IMR-90 (cell line): ENCODE measurements around the gene ELMOD3. TPM values are rescaled to one million over a fixed set of nuclear protein-coding genes. Genes with fewer than 3 reads are reported as not detected.
A peak's percentile ranks its signal among the peaks of the same experiment; 100 is the strongest.

Experiments
- ATAC-seq: fragments of 200-7000 bp; cut with Tn5 transposase; 2 replicates; pipeline ENCODE4 v1.9.1; 2020; ENCODE audit warnings: low read depth, mild to moderate bottlenecking, moderate library complexity
- BruUV-seq: library from RNA; stranded (reverse); fragments of 400-500 nt; replicated peaks from 2 replicates; lab custom pipeline; 2021; lab: Mats Ljungman, UMichigan
- CTCF ChIA-PET: fragments of 300-600 bp; formaldehyde crosslinking; extraction: SDS; loops from one replicate; lab custom pipeline; 2021; ENCODE audit warnings: antibody characterized with exemption; lab: Yijun Ruan, JAX
- POLR2A ChIA-PET: fragments of 300-600 bp; sonication (Branson Sonifier 250); formaldehyde crosslinking; loops from one replicate; lab custom pipeline; 2022; ENCODE audit warnings: antibody characterized with exemption; ENCODE audit not compliant: unreplicated experiment; lab: Charles Lee
- DNase-seq: peaks from one replicate; pipeline ENCODE4 v3.0.0; 2013
- H2AFZ ChIP-seq: replicated peaks from 2 replicates; pipeline ENCODE3; 2013; ENCODE audit warnings: low read length, mild to moderate bottlenecking; ENCODE audit not compliant: poor library complexity
- H2AK5ac ChIP-seq: 2 replicates; pipeline ENCODE4 v1.6.1; 2013; ENCODE audit warnings: low read depth, low read length, inconsistent platforms
- H2AK9ac ChIP-seq: replicated peaks from 2 replicates; pipeline ENCODE3; 2013; ENCODE audit warnings: mild to moderate bottlenecking, low read depth, low read length, moderate library complexity; ENCODE audit not compliant: poor library complexity
- H2BK120ac ChIP-seq: 2 replicates; pipeline ENCODE4 v1.6.1; 2013; ENCODE audit warnings: low read depth, low read length, inconsistent platforms
- H2BK15ac ChIP-seq: 3 replicates; pipeline ENCODE4 v1.6.1; 2013; ENCODE audit warnings: low read depth, low read length, inconsistent platforms
- H2BK20ac ChIP-seq: 2 replicates; pipeline ENCODE4 v1.6.1; 2013; ENCODE audit warnings: low read depth, mild to moderate bottlenecking, inconsistent platforms, low read length, moderate library complexity
- H2BK5ac ChIP-seq: 2 replicates; pipeline ENCODE4 v1.6.1; 2013; ENCODE audit warnings: mild to moderate bottlenecking, low read depth, low read length, inconsistent platforms; ENCODE audit not compliant: poor library complexity, severe bottlenecking
- H3K14ac ChIP-seq: replicated peaks from 2 replicates; pipeline ENCODE4 v1.6.1; 2013; ENCODE audit warnings: low read depth, low read length, inconsistent platforms
- H3K18ac ChIP-seq: 2 replicates; pipeline ENCODE4 v1.6.1; 2013; ENCODE audit warnings: low read depth, low read length, control low read depth
- H3K23ac ChIP-seq: 2 replicates; pipeline ENCODE4 v1.6.1; 2013; ENCODE audit warnings: low read depth, low read length, inconsistent platforms
- H3K27ac ChIP-seq: 2 replicates; pipeline ENCODE4 v1.5.1; 2013; ENCODE audit warnings: mild to moderate bottlenecking, control low read depth, low read length; ENCODE audit not compliant: insufficient read depth
- H3K27me3 ChIP-seq: 2 replicates; pipeline ENCODE4 v1.6.1; 2013; ENCODE audit warnings: low read length; ENCODE audit not compliant: control insufficient read depth, insufficient read depth
- H3K36me3 ChIP-seq: 2 replicates; pipeline ENCODE4 v1.6.1; 2013; ENCODE audit warnings: low read length, mixed read lengths; ENCODE audit not compliant: control insufficient read depth, insufficient read depth
- H3K4ac ChIP-seq: 2 replicates; pipeline ENCODE4 v1.6.1; 2013; ENCODE audit warnings: low read depth, low read length, inconsistent platforms
- H3K4me1 ChIP-seq: 2 replicates; pipeline ENCODE4 v1.6.1; 2013; ENCODE audit warnings: low read length, mixed read lengths; ENCODE audit not compliant: control insufficient read depth, insufficient read depth
- H3K4me2 ChIP-seq: 2 replicates; pipeline ENCODE4 v1.6.1; 2013; ENCODE audit warnings: low read depth, mild to moderate bottlenecking, control low read depth, low read length, moderate library complexity
- H3K4me3 ChIP-seq: 2 replicates; pipeline ENCODE4 v1.5.1; 2013; ENCODE audit warnings: low read depth, mild to moderate bottlenecking, control low read depth, low read length, moderate library complexity; ENCODE audit not compliant: insufficient read depth
- H3K56ac ChIP-seq: 2 replicates; pipeline ENCODE4 v1.6.1; 2013; ENCODE audit warnings: low read length, inconsistent platforms; ENCODE audit not compliant: insufficient read depth; ENCODE audit errors: extremely low read depth
- H3K79me1 ChIP-seq, 2 experiments: 2 replicates each; pipeline ENCODE4 v1.6.1; 2013; ENCODE audit warnings: low read length in 2 of 2, inconsistent platforms in 1 of 2, low read depth in 1 of 2
- H3K9ac ChIP-seq: 2 replicates; pipeline ENCODE4 v1.6.1; 2013; ENCODE audit warnings: low read depth, low read length, control low read depth
- H3K9me1 ChIP-seq: 2 replicates; pipeline ENCODE4 v1.6.1; 2013; ENCODE audit warnings: low read length, inconsistent platforms; ENCODE audit not compliant: insufficient read depth
- H3K9me3 ChIP-seq: 2 replicates; pipeline ENCODE4 v1.6.1; 2013; ENCODE audit warnings: low read length; ENCODE audit not compliant: control insufficient read depth, insufficient read depth
- H4K20me1 ChIP-seq: 2 replicates; pipeline ENCODE4 v1.6.1; 2013; ENCODE audit warnings: low read length, inconsistent platforms; ENCODE audit not compliant: insufficient read depth
- H4K5ac ChIP-seq: 2 replicates; pipeline ENCODE4 v1.6.1; 2013; ENCODE audit warnings: mild to moderate bottlenecking, low read depth, low read length, control low read depth
- H4K8ac ChIP-seq, 2 experiments: 2 replicates each; pipeline ENCODE4 v1.6.1; 2013; ENCODE audit warnings: low read depth in 2 of 2, low read length in 2 of 2, control low read depth in 1 of 2, inconsistent platforms in 1 of 2
- H4K91ac ChIP-seq: 2 replicates; pipeline ENCODE4 v1.6.1; 2013; ENCODE audit warnings: low read depth, low read length, inconsistent platforms; ENCODE audit not compliant: insufficient read depth
- BHLHE40 ChIP-seq: fragments of 150-350 bp; IDR thresholded peaks from 2 replicates; pipeline ENCODE4 v1.6.1; 2016; ENCODE audit warnings: mild to moderate bottlenecking, low read depth, low read length
- CEBPB ChIP-seq: IDR thresholded peaks from 2 replicates; pipeline ENCODE4 v1.6.1; 2012; ENCODE audit warnings: low read depth, low read length, improper control_type of control experiment
- CHD1 ChIP-seq: IDR thresholded peaks from 2 replicates; pipeline ENCODE4 v1.6.1; 2012; ENCODE audit warnings: low read depth, low read length, improper control_type of control experiment
- CTCF ChIP-seq: conservative IDR thresholded peaks from 2 replicates; pipeline ENCODE4 v1.5.1; 2012; ENCODE audit warnings: mild to moderate bottlenecking, low read depth, low read length, improper control_type of control experiment
- ELK1 ChIP-seq: fragments of 150-350 bp; IDR thresholded peaks from 2 replicates; pipeline ENCODE4 v1.6.1; 2016; ENCODE audit warnings: low read depth, mild to moderate bottlenecking, low read length, moderate library complexity, borderline replicate concordance
- FOS ChIP-seq: fragments of 150-350 bp; IDR thresholded peaks from 2 replicates; pipeline ENCODE4 v1.6.1; 2016; ENCODE audit warnings: low read depth, low read length
- MAFK ChIP-seq: IDR thresholded peaks from 2 replicates; pipeline ENCODE4 v1.6.1; 2012; ENCODE audit warnings: low read depth, low read length, improper control_type of control experiment
- MAZ ChIP-seq: IDR thresholded peaks from 2 replicates; pipeline ENCODE4 v1.6.1; 2012; ENCODE audit warnings: low read depth, mild to moderate bottlenecking, low read length, improper control_type of control experiment, moderate library complexity, borderline replicate concordance
- MXI1 ChIP-seq: IDR thresholded peaks from 2 replicates; pipeline ENCODE4 v1.6.1; 2012; ENCODE audit warnings: low read depth, mild to moderate bottlenecking, low read length, moderate library complexity, borderline replicate concordance
- NFE2L2 ChIP-seq: fragments of 150-350 bp; IDR thresholded peaks from 2 replicates; pipeline ENCODE4 v1.6.1; 2016; ENCODE audit warnings: low read depth, mild to moderate bottlenecking, low read length
- POLR2A ChIP-seq: IDR thresholded peaks from 2 replicates; pipeline ENCODE4 v1.6.1; 2012; ENCODE audit warnings: mild to moderate bottlenecking, low read depth, low read length
- RAD21 ChIP-seq: IDR thresholded peaks from 2 replicates; pipeline ENCODE4 v1.6.1; 2012; ENCODE audit warnings: low read length, improper control_type of control experiment
- RCOR1 ChIP-seq: IDR thresholded peaks from 2 replicates; pipeline ENCODE4 v1.6.1; 2012; ENCODE audit warnings: mild to moderate bottlenecking, low read length, improper control_type of control experiment; ENCODE audit not compliant: insufficient replicate concordance
- RFX5 ChIP-seq: IDR thresholded peaks from 2 replicates; pipeline ENCODE4 v1.8.0; 2012; ENCODE audit warnings: low read depth, mild to moderate bottlenecking, low read length, moderate library complexity
- SMC3 ChIP-seq: fragments of 150-350 bp; IDR thresholded peaks from 2 replicates; pipeline ENCODE4 v1.6.1; 2016; ENCODE audit warnings: low read depth, mild to moderate bottlenecking, antibody characterized with exemption, low read length, moderate library complexity
- USF2 ChIP-seq: fragments of 150-350 bp; IDR thresholded peaks from 2 replicates; pipeline ENCODE4 v1.6.1; 2017; ENCODE audit warnings: mild to moderate bottlenecking, antibody characterized with exemption, low read length, low read depth
- WGBS, 2 experiments: methylation state at CpG; one replicate each; pipeline versions ENCODE4 v1.1.5 to v1.1.7; 2013; ENCODE audit warnings: missing lambda C conversion rate in 2 of 2; ENCODE audit not compliant: insufficient read length in 1 of 2; ENCODE audit errors: extremely low coverage in 2 of 2; 5-methylcytosine and 5-hydroxymethylcytosine counted together
- dilution Hi-C: fragments of 300-500 bp; cut with HindIII; formaldehyde crosslinking; loops from one replicate; pipeline ENCODE4 v1.14.3; 2018; ENCODE audit warnings: low sequenced_read_pairs; ENCODE audit not compliant: unreplicated experiment
- in situ Hi-C: fragments of 300-500 bp; cut with MboI; formaldehyde crosslinking; loops from 3 replicates; pipeline ENCODE4 v1.14.3; 2019; ENCODE audit warnings: low sequenced_read_pairs, inconsistent platforms, mixed read lengths
- intact Hi-C: fragments of 100-400 bp; cut with micrococcal nuclease; formaldehyde crosslinking; loops from 2 replicates; pipeline ENCODE4 v1.10.0; 2022
- polyA plus RNA-seq, 3 experiments: library from polyadenylated mRNA; depleted of rRNA; stranded (reverse); fragments of >200 nt; gene quantifications; 2 replicates each; pipeline ENCODE4 v1.2.3, GENCODE V29; 2012; ENCODE audit warnings: low replicate concordance in 1 of 3
- total RNA-seq: library from RNA; depleted of rRNA; stranded (reverse); fragments of >200 nt; gene quantifications from 2 replicates; pipeline ENCODE4 v1.2.3, GENCODE V29; 2012

Gene ELMOD3
- total and polyA plus RNA-seq, 2 of the 4 experiments (the other 2 are of a cell fraction): 13.1 to 20.7 TPM

GRCh38 chr2:85439025-85439472, 84.5 kb downstream of the ELMOD3 start:
- WGBS, 2 experiments: 80% methylated on average over 1 of the region's 6 CpGs; no CpG with 5 or more reads in 1 of the 2 experiments
- ChIA-PET POLR2A (interaction anchor here (0.6 to 1.6 kb wide), 2 partner anchors 11 to 15 kb away, joined by 4 to 7 read pairs; no protein-coding TSS in a partner anchor), CTCF (no interaction called here)
- no peak overlapping the region for H3K23ac ChIP-seq
- H4K20me1 ChIP-seq: no peaks in the 10 kb centered on the region
- H2BK120ac ChIP-seq: peak overlapping the region; percentile 92
- no peak for TF ChIP-seq SMC3
- no peak for TF ChIP-seq RCOR1
- no peak for TF ChIP-seq MAFK
- TF ChIP-seq CEBPB: no peak
- no peak for TF ChIP-seq CTCF
- no peak for TF ChIP-seq MAZ
- no peak for TF ChIP-seq CHD1
- no peak for TF ChIP-seq FOS
- no peak for TF ChIP-seq RFX5
- no peak for TF ChIP-seq ELK1
- no peak for TF ChIP-seq POLR2A
- no peak for TF ChIP-seq MXI1
- TF ChIP-seq USF2: no peak
- TF ChIP-seq BHLHE40: no peak
- no peak for TF ChIP-seq RAD21
- TF ChIP-seq NFE2L2: no peak
- no peak for ATAC-seq
- intact Hi-C loops: no loop called here
- H3K9ac ChIP-seq: no peak overlapping the region
- peak overlapping the region; percentile 90 for H4K91ac ChIP-seq
- H4K5ac ChIP-seq: peak overlapping the region; percentile 99; the same call in 1 of the 2 replicates
- no peak overlapping the region for H3K56ac ChIP-seq
- no peaks in the 10 kb centered on the region for H3K9me3 ChIP-seq
- peak overlapping the region; percentile 31; the same call in 1 of the 2 replicates for H2AK5ac ChIP-seq
- H3K79me1 ChIP-seq: peaks cover 0 to 10% of the 10 kb centered on the region in 2 experiments; a peak in 1 of 4 replicates
- H3K4ac ChIP-seq: peak overlapping the region; percentile 99
- H2BK20ac ChIP-seq: peak overlapping the region; percentile 69
- H3K4me1 ChIP-seq: peaks cover 19% of the 10 kb centered on the region
- peaks cover 24% of the 10 kb centered on the region; the same call in 1 of the 2 replicates for H3K9me1 ChIP-seq
- no peak overlapping the region; the same call in 1 of the 2 replicates for H3K18ac ChIP-seq
- in situ Hi-C loops: no loop called here
- no peak overlapping the region for H2AFZ ChIP-seq
- H3K4me3 ChIP-seq: no peak overlapping the region
- H3K27me3 ChIP-seq: no peaks in the 10 kb centered on the region
- no peak overlapping the region for H3K4me2 ChIP-seq
- no peaks in the 10 kb centered on the region for H3K36me3 ChIP-seq
- H4K8ac ChIP-seq: peak overlapping the region; percentile 87 to 97; a peak in 2 of 4 replicates
- dilution Hi-C loops: no loop called here
- no peak for DNase-seq
- H2AK9ac ChIP-seq: peak overlapping the region; percentile 95
- H3K14ac ChIP-seq: peak overlapping the region; percentile 39; the same call in 1 of the 2 replicates
- no TSS peak for BruUV-seq
- no peak overlapping the region for H3K27ac ChIP-seq
- peak overlapping the region; percentile 57; the same call in 1 of the 3 replicates for H2BK15ac ChIP-seq
- H2BK5ac ChIP-seq: no peak overlapping the region
